Coronary artery (tissue), 2 donors: ENCODE data around the gene ITGB2.
A peak's percentile ranks its signal among the peaks of the same experiment; 100 is the strongest.

Source experiments
- DNase-seq: peaks from one replicate; pipeline ENCODE4 v3.0.0-alpha.2; 2017; ENCODE audit warnings: low spot score
- H3K27ac ChIP-seq, 2 donors: fragments of 200-600 bp; sonication (generic); one replicate each; pipeline ENCODE4 v1.5.1; 2016 to 2019
- H3K4me3 ChIP-seq: fragments of 200-600 bp; sonication (generic); 2 replicates; pipeline ENCODE4 v1.5.1; 2016; ENCODE audit warnings: mild to moderate bottlenecking, moderate library complexity
- TF ChIP-seq, protein P1 (sequence below): fragments of 200-600 bp; sonication (generic); IDR thresholded peaks from one replicate; pipeline ENCODE4 v1.5.1; 2019; ENCODE audit warnings: antibody characterized with exemption

The ITGB2 gene

DNA sequence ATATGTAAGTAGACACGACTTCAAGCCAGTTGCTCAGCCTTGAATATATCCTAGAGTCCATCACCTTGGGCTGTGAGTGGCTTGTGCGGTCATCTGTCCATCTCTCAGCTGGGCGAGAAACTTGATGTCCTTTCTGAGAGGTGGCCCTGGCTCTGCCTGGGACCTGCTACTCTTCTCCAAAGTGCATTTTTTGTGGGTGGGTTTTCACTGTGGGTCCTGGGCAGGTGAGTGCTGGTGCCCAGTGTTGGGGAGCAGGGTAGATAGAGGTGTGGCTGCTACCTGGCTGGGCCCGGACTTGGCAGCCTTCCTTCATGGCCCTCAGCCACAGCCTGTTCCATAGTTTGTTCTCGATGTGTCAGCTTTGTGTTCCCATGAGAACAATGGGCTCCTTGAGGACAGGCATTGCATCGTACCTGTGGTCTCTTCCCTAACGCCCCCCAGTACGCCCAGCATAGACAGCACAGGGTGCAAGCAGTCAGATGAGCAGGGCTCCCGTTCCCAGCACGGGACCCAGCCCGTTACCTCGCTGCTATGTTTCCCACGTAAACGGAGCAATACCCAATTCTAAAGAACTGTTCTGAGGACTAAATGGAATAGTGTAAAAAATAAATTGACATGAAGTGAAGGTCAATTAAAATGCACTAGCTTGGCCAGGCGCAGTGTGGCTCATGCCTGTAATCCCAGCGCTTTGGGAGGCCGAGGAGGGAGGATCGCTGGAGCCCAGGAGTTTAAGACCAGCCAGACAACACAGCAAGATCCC is 18.3 kb upstream of the ITGB2 start:
- Histone ChIP-seq H3K4me3 (peak overlapping the region; percentile 81), H3K27ac (no peak overlapping the region)
- DNase-seq = no peak
- TF ChIP-seq, protein P1, sequence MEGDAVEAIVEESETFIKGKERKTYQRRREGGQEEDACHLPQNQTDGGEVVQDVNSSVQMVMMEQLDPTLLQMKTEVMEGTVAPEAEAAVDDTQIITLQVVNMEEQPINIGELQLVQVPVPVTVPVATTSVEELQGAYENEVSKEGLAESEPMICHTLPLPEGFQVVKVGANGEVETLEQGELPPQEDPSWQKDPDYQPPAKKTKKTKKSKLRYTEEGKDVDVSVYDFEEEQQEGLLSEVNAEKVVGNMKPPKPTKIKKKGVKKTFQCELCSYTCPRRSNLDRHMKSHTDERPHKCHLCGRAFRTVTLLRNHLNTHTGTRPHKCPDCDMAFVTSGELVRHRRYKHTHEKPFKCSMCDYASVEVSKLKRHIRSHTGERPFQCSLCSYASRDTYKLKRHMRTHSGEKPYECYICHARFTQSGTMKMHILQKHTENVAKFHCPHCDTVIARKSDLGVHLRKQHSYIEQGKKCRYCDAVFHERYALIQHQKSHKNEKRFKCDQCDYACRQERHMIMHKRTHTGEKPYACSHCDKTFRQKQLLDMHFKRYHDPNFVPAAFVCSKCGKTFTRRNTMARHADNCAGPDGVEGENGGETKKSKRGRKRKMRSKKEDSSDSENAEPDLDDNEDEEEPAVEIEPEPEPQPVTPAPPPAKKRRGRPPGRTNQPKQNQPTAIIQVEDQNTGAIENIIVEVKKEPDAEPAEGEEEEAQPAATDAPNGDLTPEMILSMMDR = no peak

DNA sequence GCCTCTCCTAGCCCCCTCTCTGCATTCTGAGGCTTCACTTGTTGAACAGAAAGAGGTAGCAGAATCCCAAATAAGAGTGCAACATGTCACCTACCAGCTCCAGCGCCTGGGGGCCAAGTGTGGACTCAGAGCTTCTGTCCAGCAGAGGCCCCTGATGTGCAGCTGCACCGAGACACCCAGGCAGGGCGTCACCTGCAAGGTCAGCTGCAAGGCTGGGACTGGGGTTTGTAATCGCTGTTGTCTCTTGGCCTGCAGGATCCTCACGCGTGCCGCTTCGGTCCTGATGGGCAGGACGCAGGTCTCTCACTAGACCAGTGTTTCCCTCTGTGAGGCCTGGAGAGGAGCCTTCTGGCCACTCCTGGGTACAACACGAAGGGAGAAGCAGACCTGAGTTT is 14.8 kb upstream of the ITGB2 start:
- no peak overlapping the region for H3K27ac ChIP-seq
- TF ChIP-seq, protein P1 = no peak
- no peak for DNase-seq
- H3K4me3 ChIP-seq = no peak overlapping the region

DNA sequence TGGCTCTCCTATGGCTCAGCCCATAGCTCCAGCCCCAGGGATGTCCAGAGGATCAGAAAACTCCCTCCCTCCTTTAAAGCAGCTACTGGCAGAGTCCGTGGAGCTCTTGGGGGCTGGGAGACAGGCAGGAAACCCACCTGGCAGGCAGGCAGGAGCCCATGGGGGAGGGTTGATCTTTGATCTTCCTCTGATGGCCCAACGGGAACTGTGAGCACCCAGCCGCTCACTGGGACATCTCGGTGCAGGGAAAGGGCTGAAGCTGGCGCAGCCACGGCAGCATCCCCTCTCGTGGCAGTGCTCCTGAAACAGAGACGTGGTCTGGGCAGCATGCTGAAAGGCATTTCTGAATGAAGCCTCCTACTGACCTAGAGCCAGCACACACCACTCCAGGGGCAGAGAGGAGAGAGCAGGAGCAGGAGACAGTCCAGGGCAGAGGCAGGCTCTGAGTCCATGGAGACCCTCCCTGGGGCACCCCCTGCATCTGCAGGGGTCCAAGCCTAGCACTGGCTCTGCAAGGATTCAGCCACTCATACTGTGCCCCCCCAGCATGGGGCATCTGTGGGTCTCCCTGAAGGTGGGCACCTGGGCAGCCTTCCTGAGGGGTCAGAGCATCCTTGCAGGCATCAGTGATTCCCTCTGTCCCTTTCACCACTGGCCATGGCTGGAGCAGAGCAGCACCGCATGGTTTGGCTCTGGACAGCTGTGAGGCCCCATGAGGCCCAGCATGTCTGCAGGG is 14.3 kb upstream of the ITGB2 start:
- H3K27ac ChIP-seq = no peak overlapping the region
- TF ChIP-seq, protein P1 = no peak
- no peak for DNase-seq
- no peak overlapping the region for H3K4me3 ChIP-seq

DNA sequence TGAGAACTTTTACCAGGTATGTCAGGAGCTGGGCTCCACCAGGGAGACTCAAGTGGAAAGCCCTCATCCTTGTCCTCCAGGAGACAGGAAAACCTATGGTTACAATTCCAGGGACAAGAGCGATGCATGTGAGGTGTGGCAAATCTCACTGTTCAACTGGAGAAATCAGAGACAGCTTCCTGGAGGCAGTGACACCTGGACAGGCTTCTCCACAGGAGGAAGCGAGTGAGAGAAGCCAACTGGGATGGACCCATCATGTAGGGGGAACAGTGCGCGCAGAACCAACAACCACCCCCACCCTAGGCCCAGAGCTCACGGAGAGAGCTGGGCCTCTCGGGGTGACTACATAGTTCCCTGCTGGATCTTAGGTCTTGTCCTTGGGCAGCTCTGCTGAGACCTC is 13.6 kb upstream of the ITGB2 start:
- no peak overlapping the region for H3K4me3 ChIP-seq
- DNase-seq = no peak
- H3K27ac ChIP-seq = no peak overlapping the region
- TF ChIP-seq, protein P1 = no peak

DNA sequence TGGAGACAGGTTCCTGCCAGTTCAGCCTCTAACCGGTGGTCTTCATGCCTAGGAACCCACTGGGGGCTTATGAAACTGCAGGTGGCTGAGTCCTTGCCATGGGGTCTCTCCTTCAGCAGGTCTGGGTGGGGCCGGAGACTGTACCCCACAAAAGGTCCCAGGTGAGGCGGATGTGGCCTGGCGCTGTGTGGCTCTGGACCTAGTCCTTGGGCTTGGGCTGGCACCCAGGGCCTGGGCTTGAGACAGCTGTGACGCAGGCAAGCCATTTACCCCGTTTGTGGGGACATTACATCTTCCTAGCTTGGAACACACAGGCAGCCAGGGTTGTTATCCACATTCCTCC is 13.2 kb upstream of the ITGB2 start:
- no peak for DNase-seq
- TF ChIP-seq, protein P1 = no peak
- no peak overlapping the region for H3K4me3 ChIP-seq
- no peak overlapping the region for H3K27ac ChIP-seq

DNA sequence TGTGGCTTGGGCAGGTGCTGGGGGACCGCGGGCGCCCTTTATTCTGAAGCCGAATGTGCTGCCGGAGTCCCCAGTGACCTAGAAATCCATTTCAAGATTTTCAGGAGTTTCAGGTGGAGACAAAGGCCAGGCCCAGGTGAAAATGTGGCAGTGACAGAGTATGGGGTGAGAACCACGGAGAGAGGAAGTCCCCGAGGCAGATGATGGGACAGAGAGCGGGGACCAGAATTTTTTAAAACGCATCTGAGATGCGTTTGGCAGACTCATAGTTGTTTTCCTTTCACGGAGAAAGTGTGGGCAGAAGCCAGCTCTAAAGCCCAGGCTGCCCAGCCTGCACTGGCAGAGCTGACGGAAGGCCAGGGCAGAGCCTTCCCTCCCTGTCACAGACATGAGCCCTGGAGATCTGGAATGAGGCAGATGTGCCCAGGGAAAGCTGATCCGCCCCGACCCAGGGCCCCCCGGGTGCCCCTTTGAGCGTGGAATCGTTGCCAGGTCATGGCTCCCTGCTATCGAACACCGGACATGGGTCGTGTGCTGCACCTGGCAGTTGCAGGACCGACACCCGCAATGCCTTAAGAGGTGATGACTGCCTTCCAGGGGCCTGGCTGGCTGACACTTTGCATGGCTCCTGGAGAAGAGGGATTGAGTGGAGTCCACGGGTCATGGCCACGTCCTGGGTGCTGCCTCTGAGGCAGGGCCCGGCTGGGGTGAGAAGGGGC is 12.7 kb upstream of the ITGB2 start:
- DNase-seq = no peak
- TF ChIP-seq, protein P1 = no peak
- Histone ChIP-seq H3K4me3 (peak overlapping the region; percentile 69), H3K27ac (no peak overlapping the region)
